Adrenal gland (tissue), 5 donors: ENCODE measurements around the gene MUC2.

ENCODE experiments used
- POLR2A ChIP-seq, 2 donors: fragments of 450-650 bp; IDR thresholded peaks; one replicate each; pipeline ENCODE4 v1.6.1; 2017; ENCODE audit warnings: antibody characterized with exemption in 2 of 2, mild to moderate bottlenecking in 2 of 2, moderate library complexity in 1 of 2
- TF ChIP-seq, protein P1 (sequence below), 6 experiments: fragments of 450-650 bp in 4 of 6; fragments of 200-600 bp in 2 of 6; sonication (generic) in 1 of 6; IDR thresholded peaks; 1 replicate in 5 of 6; 2 replicates in 1 of 6; pipeline versions ENCODE4 v1.5.1 to v1.8.0; 2016 to 2021; ENCODE audit warnings: antibody characterized with exemption in 6 of 6, mild to moderate bottlenecking in 2 of 6, moderate library complexity in 1 of 6
- donor health status: DM: no; HTN: no; CAD: no.

DNA sequence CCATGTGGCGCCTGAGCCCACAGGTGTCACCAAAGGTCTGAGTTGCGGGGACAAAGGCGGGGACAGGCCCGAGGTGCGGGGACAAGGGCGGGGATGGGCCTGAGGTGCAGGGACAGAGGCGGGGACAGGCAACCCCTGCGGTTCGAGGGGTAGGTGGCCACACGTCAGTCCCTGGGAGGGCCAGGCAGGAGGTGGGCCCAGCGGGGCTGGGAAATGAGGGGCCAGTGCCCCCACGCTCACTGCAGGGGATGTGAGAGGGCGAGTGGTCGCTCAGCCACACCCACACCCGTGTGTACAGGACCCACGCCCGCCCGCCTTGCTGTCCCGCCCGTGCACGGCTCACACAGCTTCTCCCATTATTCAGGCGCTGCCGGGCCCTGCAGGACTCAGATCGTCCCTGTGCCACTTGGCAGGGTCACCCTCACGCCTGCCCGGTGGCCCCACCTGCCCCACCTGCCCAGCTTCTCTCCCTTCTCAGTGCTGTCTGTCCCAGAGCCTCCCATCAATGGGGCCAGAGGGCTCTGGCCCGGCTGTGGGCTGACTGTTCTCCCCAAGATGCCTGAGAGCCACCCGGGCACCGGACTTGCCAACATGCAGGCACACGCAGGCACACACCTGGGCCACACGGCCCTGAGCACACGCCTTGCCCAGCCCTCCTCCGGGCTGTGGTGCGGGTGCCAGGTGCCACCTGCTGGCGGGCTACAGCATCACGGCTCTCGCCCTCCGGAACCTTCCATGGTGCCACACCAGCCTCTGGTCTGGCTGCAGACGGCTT is 23.9 kb upstream of the MUC2 start:
- TF ChIP-seq, protein P1, sequence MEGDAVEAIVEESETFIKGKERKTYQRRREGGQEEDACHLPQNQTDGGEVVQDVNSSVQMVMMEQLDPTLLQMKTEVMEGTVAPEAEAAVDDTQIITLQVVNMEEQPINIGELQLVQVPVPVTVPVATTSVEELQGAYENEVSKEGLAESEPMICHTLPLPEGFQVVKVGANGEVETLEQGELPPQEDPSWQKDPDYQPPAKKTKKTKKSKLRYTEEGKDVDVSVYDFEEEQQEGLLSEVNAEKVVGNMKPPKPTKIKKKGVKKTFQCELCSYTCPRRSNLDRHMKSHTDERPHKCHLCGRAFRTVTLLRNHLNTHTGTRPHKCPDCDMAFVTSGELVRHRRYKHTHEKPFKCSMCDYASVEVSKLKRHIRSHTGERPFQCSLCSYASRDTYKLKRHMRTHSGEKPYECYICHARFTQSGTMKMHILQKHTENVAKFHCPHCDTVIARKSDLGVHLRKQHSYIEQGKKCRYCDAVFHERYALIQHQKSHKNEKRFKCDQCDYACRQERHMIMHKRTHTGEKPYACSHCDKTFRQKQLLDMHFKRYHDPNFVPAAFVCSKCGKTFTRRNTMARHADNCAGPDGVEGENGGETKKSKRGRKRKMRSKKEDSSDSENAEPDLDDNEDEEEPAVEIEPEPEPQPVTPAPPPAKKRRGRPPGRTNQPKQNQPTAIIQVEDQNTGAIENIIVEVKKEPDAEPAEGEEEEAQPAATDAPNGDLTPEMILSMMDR (IDR thresholded peaks at IDR 0.05), result peak; percentile 84 to 98 (median 94)
- no peak for TF ChIP-seq POLR2A (IDR thresholded peaks at IDR 0.05)
